GM12801 (cell line): ENCODE results near the gene PITX2.

Experiments used
- TF ChIP-seq, protein P1 (sequence below): IDR thresholded peaks from one replicate; pipeline ENCODE4 v1.5.1; 2011; ENCODE audit warnings: control low read depth; ENCODE audit not compliant: insufficient read length; ENCODE audit errors: extremely low read depth

PITX2 gene

DNA sequence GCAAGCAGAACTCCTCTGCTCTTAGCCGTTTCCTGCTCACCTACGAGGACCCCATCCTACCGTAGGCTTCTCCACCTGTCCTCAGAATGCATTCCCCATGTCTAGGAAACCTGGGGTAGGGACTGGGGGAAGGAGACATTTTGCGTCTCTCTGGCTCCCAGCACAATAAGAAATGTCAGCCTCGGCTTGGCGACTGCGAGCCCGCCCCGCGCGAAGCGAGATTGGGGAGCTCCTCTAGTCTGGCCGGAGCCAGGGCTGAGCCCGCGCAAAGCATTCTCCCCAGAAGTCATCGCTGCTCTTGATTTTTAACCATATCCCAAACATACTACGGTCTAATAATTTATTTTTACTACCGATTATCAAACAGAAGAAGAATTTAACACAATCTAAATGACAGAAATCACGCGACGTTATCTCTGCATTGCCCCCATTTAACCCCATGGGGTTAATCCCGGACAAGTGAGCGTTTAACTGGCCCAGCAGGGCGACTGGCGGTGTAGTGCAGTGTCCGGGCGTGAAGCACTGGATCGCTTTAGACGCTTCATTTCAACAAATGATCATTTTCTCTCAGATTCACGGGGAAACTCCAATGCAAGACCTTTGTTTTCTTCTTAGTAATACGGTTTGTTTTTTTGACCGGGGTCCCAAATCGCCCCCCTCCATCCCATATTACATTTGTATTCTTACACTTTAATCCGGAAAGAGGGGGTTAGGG is 8.0 kb upstream of the PITX2 start:
- TF ChIP-seq, protein P1, sequence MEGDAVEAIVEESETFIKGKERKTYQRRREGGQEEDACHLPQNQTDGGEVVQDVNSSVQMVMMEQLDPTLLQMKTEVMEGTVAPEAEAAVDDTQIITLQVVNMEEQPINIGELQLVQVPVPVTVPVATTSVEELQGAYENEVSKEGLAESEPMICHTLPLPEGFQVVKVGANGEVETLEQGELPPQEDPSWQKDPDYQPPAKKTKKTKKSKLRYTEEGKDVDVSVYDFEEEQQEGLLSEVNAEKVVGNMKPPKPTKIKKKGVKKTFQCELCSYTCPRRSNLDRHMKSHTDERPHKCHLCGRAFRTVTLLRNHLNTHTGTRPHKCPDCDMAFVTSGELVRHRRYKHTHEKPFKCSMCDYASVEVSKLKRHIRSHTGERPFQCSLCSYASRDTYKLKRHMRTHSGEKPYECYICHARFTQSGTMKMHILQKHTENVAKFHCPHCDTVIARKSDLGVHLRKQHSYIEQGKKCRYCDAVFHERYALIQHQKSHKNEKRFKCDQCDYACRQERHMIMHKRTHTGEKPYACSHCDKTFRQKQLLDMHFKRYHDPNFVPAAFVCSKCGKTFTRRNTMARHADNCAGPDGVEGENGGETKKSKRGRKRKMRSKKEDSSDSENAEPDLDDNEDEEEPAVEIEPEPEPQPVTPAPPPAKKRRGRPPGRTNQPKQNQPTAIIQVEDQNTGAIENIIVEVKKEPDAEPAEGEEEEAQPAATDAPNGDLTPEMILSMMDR: no peak

DNA sequence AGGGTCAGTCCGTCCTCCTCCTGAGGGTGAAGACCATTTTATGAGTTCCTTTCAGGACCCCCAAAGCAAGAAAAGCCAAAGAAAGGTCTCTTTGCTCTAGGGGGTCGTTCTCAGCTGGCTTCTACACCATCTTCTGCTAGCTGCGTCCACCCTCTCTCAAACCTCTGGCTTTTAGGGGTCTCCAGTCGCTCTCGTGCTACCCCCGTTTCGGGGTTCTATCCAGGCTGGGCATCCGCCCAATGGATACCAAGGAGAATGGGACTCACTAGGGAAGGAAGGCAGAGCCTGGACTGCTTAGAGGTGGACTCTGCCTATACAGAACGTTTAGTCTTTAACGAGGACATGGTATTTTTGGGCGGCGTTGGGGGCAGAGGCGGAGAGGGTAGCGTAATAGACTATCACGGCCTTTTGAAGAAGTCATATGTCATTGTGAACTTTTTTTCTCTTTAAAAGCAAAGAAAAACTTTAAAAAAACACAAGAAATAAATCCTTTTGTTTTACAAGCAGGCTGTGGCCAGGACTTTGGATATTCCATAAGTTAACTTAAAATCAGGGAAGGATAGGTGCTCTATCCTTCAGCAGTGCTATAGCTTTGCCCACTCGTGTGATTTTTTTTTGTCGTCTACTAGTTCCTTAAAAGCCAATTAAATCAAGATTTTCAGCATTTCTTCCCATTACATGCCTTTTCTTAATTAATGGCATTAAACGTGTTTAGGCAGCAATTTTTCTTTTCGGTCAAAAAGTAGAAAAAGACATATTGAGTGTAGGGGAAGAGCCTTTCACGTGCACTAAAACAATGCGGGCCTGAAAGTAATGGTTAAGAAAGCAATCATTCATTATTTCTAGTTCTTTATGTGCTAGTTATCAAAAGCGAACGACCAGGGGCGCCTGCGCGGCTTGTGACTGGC is 7.2 kb upstream of the PITX2 start:
- TF ChIP-seq, protein P1: no peak

DNA sequence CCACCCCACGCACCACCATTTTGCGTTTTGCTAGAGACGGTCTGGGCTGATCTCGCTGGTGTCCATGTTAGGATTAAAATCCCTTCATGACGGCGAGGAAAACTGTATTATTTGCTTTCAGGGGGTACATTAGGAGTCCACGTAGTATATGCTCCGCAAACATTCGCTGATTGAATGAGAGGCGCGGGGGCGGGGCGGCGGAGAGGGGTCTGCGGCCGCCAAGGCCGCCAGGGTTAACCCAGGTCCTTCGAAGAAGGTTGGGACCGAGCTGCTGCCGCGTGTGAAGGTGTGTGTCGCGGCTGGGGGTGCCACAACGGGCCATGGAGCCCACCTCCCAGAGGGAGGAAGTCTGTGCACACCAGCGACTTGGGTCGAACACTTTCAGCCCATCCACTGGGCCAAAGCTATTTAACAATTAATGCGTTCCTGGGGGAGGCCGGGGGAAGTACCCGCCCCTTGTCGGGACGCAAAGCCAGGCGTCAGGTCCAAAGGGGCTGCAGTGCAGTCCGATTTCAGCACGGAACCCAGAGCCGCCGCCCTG is 6.4 kb upstream of the PITX2 start:
- TF ChIP-seq, protein P1: no peak

DNA sequence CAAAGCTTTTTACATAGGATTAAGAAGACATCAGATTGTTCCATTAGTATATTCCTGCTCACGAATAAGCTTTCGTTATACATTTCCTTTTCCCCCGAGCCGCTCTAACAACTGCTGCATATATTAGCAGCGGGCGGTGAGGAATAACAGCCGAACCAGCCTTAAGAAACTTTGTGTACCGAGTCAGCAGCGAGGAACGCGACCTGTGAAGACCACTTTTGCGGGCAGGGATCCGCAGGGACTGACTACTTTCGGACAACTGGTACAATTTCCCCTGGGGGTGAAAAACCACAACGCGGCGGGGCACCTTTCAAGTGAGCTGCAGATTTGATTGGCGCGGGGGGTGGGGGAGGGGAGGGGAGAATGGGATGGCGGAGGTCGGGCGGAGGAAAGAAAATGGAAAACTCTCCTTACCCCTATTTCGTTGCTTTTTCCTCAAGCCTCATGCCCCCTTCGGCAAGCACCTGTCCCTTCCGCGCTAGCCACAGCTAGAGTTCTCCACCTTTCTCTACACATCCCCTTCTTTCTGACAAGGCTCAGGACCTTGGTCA is 5.9 kb upstream of the PITX2 start:
- TF ChIP-seq, protein P1: no peak

DNA sequence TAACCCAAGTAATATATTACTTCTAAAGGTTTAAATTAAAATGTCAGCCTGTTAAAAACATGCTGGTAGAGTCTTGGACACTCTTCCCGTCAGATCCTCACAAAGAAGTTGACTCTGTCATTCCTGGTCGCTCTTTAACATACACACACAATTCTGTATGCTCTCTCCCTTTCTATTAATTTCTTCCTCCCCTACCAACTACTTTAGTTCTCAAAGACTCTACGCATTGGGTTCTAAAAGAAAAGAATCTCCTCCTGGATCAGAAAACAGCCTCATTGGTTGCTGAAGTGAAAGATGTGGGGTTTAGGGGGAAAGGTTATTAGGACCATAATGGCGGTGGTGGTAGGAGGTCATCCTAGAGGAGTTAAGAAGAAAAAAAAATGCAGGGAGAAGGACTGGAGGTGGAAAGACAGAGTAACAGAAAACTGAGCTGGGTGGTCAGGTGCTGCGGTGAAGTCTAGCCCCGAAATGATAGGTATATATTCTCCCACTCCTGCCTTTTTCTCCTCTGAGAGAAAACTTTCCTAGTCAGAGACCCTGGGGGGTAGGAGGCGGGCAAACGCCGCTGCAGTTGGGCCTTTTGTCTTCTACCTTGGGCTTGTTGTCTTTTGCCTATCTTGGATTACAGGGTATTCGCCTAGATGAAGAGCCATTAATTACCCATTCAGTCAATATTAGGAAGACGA is 5.2 kb upstream of the PITX2 start:
- TF ChIP-seq, protein P1: no peak

DNA sequence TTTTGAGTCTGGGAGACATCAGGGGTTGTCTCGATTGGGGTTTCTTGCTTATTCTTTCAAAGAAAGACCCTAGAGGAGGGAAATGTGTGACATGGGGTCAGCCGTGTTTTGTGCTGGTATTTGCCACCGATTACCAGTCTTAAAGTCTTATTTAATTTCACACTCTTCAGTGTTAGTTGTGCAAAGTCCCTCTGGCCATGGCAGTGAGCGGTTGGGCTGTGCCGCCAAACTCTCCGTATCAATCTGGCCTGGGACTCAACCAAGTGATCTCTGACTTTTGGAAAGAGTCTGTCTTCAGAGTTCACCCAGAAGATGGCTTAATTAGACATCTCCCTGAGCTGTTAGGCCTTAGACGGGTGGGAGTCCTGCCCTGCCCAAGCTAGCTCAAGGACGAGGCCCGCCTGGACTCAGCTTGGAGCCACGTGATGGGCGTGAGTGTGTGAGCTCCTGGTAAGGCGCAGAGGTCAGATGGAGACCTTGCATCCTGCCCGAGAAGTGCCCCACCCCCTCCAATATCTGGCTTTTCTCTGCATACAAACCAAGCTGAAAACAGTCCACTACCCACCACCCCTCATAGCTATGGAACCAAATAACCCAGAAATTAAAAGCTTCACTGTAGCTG is 3.8 kb upstream of the PITX2 start:
- TF ChIP-seq, protein P1: no peak
